Ramos (cell line): ENCODE data around the gene SYNJ2.

ENCODE experiments used
- in situ Hi-C: fragments of 300-500 bp; cut with MboI; formaldehyde crosslinking; loops from one replicate; pipeline ENCODE4 v1.14.3; 2022; ENCODE audit warnings: low sequenced_read_pairs; ENCODE audit not compliant: unreplicated experiment

Gene SYNJ2

GRCh38 chr6:157994125-157994795, 12.6 kb downstream of the SYNJ2 start:
- in situ Hi-C loops = no loop called here

GRCh38 chr6:157995458-157995857, 13.8 kb downstream of the SYNJ2 start:
- in situ Hi-C loops = no loop called here

GRCh38 chr6:157996201-157996712, 14.6 kb downstream of the SYNJ2 start:
- in situ Hi-C loops = no loop called here

- in situ Hi-C loops = no loop called here
Observed at GRCh38 chr6:157996918-157997702, 15.4 kb downstream of the SYNJ2 start.

GRCh38 chr6:157997893-157998608, 16.4 kb downstream of the SYNJ2 start:
- in situ Hi-C loops = no loop called here

GRCh38 chr6:157998707-157999167, 17.1 kb downstream of the SYNJ2 start:
- in situ Hi-C loops = no loop called here

DNA sequence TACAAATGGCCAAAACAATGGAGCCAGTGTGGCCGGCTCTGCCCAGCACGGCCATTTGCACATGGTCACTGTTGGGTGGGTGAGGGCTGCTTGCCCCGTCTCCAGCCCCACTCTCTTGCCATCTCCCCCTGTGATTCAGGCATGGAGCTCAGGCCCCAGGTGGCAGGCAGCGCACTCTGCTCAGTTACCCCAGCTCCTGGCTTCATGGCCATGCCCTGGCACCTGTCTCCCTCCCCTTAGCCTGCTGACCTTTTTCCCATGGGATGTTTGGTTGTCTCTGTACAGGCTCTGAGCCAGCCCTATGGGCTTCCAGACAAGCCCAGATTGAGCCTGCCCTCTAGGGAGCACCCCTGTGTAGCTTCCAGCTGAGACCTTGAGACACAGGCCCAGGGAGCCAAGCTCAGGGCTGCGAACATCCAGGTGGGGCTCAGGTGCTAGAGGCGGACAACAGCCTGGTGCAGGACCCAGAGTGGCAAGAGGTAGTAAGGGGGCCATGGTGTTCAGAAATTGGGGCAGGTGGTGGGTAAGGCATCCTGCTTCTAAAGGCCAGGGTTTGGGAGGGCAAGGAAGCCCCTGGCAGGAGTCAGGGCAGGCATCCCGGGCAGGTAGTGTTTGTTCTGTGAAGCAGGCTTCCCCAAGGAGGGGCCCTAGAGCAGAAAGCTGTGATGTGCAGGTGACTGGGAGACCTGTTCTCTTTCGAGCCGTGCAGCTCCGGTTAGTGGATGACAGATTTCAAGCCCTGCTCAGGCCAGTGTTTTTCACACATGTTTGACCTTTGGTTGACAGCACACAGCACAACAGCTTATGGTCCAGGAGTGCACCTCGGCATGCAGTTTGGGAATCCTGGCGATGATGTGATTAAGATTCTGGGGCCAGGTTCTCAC, 17.7 kb downstream of the SYNJ2 start:
- in situ Hi-C loops = no loop called here

- in situ Hi-C loops = no loop called here
Observed at GRCh38 chr6:158000530-158001307, 19.1 kb downstream of the SYNJ2 start.

- in situ Hi-C loops = no loop called here
Observed at GRCh38 chr6:158002249-158002950, 20.7 kb downstream of the SYNJ2 start.

DNA sequence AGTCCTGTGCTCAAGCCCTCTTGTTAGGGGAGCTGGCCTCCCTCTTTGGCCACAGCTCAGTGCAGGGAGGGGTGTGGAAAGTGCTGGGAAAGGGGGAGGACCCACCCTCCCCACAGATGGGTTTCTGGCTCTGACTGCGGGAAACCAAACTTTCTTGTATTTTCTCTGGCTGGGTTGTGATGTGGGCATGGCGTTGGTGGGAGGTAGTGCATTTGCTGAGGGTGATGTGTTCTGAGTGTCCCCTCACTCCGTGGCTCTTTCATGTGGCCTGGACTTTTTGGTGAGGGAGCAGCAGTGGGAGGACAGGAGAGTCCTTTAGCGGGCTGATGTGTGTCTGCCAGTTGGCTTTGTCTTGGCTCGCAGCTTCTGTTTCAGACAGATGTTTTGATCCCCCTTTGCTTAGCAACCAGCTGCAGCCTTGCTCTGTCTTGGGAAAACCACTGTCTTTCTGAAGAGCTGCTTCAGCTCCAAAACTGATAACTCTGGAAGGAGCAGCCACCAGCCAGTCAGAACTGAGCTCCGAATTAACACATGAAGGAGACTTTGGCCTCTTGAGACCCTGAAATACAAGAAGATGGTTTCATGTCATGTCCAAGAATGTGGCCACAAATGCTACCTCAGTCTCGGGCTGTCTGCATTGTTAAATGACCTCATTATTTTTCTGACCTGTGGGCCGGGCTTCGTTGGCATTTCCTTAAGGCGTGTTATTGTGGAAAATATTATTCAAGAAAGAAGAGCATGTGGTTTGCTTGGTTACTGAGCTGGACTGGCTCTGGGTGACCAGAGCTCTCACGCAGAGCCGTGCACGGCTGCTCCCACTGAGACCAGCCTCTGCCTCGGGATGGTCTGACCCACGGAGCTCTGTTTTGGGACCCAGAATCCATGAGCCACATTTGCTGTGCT, 21.5 kb downstream of the SYNJ2 start:
- in situ Hi-C loops = no loop called here

GRCh38 chr6:158003910-158004700, 22.4 kb downstream of the SYNJ2 start:
- in situ Hi-C loops = no loop called here

DNA sequence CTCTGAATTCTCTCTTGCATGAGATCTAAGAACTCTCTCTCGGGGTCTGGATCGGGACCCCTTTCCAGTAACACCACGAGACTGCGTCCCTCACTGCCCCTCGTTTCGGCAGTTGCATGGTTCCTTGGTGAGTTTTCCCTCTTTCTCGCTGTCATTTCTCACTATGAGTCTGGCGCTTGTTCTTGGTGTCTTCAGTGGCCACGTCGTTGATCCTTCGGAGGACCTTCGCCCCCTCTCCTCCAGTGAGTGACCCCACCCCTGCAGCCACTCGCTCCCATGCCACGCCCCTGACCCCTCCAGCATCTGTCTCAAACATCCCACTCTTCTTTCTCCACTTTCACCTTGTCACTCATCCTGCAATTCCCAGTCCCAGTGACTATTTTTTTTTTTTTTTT, 23.0 kb downstream of the SYNJ2 start:
- in situ Hi-C loops = no loop called here

DNA sequence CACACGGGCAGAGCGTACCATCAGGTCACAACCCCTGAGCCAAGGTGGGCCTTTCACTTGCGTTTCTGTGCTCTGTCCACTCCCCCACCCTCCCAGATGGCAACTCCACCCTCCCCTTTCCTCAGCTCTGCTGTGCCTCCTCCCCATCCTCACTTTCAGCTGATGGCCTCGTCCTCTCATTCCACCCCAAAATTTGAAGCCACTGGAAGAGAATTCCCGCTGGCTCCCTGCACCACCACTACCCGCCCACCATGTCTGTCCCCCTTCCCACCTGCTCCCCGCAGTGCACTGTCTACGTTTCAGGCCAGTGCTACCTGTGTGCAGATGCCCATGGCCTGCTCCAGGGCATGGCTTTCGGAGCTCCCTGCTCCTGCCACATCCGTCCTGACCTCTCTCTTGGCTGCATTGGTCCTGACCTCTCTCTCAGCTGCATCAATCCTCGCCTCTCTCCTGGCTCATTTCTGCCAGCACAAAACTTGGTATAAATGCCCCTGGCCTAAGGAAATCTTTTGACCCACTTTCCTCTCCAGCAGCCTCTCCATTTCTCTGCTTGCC, 24.0 kb downstream of the SYNJ2 start:
- in situ Hi-C loops = no loop called here

GRCh38 chr6:158006331-158006730, 24.7 kb downstream of the SYNJ2 start:
- in situ Hi-C loops = no loop called here

- in situ Hi-C loops = no loop called here
Observed at GRCh38 chr6:158006821-158007570, 25.3 kb downstream of the SYNJ2 start.

DNA sequence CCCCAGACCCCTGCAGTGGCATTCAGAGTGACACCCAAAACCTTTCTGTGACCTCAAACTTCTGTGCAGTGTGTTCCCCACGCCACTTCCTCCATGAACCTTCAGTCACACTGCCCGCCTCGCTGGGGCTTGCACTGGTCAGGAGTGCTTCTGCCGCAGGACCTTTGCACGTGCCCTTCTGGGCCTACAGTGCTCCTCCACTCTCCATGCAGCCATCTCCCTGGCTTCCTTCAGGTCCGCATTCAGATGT, 27.1 kb downstream of the SYNJ2 start:
- in situ Hi-C loops = no loop called here
